GM19351 (cell line): Measurements from ENCODE around the gene KIRREL3.

Experiments
- ATAC-seq: cut with Tn5 transposase; IDR thresholded peaks from one replicate; pipeline ENCODE4 v1.9.1; 2021; ENCODE audit warnings: mild to moderate bottlenecking, moderate library complexity; ENCODE audit not compliant: unreplicated experiment

KIRREL3 gene

DNA sequence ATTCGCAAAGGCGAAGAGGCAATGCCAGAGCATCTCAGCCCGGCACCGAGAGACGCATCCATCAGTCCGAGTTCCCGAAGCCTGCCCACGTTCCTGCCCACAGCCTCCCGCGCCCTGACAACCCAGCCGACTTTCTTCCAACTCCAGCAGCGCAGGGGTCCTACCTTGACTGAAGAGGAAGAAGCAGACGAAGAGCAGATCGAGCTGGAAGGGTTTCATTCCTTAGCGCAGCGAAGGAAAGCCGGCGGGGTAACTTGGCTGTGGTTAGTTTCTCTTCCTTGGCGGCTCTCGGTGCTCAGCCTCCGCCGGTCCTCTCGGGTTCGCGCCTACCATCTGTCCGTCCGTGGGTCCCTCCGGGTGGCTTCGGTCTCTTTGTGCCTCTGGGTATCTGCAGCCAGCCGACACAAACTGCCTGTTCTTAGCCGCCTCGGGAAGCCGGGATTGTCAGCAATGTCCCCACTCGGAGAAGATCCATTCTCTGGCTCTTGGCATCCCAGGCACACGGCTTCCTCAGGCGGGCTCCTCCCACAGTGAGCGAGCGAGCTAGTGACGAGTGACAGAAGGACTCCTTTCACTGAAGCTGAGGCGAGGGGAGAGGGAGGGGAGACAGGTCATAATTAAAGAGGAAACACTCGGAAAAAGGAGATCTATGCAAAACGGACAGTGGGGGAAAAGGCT lies at the start of gene KIRREL3:
TSS of gene KIRREL3 (minus strand) at position 480 of the 678 bp plus-strand sequence.
- ATAC-seq = no peak

DNA sequence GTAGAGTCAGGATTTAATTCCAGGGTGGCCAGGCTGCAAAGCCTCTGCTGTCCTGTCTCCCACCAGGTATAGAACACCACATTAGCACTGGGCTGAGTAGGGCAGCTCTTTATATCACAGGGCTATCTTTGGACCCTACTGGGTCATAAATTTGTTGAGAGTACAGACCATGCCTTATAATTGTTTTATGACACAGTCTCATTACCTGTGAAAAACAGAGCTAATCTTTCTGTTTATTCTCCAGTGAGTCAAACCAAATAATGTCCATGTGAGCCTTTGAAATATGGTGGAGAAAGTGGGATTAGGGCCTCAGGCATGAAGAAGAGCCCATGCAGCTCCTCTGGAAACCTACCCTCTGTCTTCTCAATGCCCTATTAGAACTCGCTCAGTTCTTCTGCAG lies 49.6 kb upstream of the KIRREL3 start:
- ATAC-seq = no peak

DNA sequence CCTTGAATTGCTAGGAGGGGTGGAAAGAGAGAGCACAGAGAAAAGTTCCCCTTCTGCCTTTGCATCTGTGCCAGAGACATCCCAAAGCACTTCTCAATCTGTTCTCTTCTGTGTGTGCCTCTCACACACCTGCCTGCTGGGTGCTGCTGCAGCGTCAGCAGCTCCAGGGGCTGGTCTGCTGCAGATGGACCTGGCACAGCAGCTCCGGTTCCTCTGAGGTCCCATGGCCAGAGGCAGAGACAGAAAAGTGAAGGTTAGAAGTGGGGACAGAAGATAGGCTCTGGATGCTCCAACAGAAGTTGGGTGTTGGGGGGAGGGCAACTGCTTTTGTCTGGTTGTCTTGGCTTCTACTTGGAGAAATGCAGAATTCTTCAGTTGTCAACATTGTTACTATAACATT lies 48.9 kb upstream of the KIRREL3 start:
- no peak for ATAC-seq

DNA sequence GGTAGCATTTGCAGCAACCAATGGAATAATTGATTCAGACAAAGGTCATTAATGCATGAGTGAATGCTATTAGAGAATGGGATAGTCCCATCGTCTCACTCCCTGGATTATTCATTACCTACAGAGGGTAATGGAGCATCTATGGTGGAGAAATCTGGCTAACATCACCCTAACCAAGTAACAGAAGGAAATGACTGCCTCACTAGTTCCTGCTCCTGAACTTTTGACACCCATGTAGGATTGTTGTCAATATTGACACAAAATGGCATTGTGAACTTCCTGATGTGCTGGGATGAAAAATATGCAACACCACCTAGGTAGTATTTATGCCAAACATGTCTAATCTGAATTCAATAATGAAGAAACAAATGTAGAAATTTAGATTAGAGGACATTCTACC lies 44.0 kb upstream of the KIRREL3 start:
- ATAC-seq = no peak

DNA sequence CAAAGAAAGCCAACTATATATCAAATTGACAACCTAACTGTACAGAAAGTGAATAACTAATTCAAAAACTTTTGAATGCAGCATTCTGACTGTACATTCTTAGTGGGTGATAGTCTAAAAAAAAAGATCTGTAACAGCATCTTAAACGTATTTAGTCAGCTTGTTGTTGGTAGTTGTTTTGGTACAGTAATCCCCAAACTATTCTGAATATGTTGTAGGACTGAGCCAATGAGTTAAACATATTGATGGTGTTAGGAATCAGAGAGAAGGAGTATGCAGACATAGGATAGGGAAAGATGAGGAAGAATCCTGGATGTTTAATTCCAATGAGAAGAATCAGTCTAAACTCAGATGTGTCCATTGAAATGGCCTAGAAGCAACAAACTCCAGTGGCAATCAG lies 41.9 kb upstream of the KIRREL3 start:
- ATAC-seq = no peak

DNA sequence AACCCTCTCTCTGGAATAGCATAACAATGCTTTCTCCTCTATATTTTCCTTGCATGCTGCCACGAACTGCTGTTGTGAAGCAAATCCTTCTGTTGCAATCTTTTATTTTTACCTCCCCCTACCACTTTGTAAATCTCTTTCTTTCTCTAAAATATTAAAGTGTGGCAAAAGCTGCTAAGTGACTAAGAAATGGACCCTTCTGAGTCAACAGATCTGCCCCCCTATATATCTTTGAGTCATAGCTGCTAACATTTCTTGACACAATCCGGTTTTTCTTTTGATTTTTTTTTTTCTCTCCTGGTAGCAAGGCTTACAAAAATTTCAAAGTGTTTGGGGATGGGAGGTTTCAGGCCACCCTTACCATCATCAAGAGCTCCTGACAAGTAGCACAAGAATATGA lies 39.0 kb upstream of the KIRREL3 start:
- no peak for ATAC-seq

DNA sequence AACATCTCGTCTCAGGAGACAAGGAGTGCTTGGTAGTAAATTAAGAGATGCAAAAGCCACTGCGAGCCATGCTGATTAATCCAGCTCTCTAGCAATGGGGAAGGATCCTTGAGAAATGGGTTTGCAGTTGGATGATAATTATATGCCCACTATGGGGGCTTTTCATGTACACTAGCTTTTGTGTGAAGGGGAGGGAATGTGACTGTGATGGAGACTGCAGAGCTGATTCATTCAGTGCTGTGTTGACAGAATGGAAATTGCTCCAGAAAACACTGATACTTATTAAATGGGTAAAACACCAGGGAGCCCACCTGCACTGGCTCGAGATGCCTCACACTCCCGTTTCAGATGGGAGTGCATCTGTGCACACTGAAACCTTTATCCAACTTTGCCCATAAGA lies 37.0 kb upstream of the KIRREL3 start:
- no peak for ATAC-seq

DNA sequence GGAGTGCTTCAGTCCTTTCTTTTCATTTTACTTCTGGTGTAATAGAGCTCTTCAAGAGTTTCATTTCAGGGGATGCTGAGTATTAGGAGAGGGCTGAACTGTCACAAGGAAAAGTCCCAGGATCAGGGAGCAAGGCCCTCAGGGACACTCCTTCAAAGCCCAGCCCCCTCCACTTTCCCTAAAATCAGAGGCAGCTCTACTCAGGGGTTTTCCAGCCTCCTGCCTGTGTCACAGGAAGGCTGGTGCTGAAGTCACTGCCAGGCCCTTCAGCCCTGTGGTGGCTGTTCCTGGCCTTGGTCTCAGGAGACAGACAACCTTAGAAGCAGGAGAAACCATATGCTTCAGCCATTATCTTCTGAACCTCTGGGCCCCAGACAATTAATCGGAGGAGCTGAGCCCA lies 36.4 kb upstream of the KIRREL3 start:
- no peak for ATAC-seq

DNA sequence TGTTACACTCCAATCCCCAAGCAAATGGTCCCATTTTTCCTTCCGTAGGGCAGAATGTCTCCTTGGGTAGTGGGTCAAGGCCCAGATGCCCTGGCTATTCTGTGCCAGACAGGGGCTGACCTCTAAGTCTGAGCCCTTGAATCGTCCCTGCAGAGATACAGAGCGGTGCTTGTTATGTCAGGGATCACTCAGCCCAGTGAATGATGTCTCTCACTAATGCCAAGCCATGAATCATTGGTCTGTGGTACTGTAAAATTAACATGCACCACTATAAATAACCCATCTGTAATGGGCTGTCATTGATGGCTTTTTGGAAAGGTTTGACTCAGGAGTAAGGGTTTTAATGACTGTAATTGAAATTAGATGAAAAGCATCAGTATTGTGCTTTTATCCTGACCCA lies 35.3 kb upstream of the KIRREL3 start:
- ATAC-seq = no peak

DNA sequence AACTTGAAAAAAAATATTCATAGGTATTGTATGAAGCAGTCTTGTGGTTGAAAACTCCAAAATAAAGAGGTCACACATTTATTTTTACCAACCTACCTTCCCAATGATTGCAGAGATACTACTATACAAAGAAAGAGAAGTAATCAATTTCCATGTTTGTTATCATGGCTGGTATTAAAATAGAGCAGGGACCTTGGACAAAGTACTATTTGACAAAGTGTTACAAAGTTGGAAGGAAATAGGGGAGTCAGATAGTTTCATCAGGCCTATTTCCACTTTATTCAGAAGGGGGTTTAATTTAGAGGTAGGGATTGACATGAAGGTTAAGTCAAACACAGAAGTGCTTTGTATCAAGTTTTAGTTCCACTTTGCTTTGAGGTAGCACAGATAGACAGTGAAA lies 34.4 kb upstream of the KIRREL3 start:
- ATAC-seq = no peak

DNA sequence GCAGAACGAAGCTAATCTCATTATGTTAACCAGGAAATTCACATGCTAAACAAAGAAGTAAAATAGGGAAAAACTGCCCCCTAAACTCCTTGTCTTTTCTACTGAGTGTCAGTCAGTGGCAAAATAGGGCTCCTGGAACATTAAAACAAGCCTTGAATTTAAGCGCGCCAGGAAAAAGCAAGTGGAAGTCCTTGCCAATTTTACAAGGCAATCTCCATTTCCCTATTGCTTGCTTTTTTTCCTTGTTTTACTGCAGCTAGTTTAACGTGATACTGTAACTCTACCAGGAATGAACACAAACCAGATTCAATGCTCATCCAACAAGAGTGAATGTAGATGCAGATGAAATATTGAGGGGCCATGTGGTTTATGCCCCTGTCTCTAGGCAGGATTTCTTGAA lies 28.1 kb upstream of the KIRREL3 start:
- no peak for ATAC-seq

DNA sequence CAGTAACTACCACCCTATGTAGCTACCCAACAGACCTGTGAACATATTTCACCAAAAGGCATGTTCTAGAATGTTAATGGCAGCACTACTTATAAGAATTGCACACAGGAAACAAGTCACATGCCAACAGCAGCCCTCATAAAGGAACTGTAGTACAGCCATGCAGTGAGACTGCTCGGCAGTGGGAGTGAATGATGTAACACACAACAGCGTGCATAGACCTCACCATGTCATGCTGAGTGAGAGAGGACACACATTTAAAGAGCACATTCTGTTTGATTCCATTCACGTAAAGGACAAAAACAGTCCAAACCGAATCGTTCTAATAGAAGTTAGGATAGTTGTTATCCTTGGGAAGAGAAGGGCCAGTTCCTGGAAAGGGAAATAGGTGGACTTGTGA lies 27.2 kb upstream of the KIRREL3 start:
- ATAC-seq = no peak

DNA sequence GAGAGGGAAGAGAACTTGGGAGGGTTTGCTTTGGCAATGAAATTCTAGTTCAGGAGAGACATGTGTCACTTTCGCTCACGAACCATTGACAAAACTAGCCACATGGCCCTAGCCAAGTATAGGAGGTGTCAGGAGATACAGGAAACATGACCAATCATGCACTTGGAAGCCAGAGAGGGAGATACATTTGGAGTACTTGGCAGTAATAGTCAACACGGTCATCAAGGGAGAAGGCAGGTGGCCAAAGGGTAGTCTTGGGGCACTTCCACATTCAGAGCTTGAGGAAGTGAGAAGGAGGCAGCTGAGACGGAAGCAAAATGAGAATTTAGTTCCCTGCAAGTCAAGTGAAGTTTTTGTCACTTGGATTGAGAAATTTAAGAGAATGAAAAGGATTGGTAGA lies 26.4 kb upstream of the KIRREL3 start:
- ATAC-seq = no peak

DNA sequence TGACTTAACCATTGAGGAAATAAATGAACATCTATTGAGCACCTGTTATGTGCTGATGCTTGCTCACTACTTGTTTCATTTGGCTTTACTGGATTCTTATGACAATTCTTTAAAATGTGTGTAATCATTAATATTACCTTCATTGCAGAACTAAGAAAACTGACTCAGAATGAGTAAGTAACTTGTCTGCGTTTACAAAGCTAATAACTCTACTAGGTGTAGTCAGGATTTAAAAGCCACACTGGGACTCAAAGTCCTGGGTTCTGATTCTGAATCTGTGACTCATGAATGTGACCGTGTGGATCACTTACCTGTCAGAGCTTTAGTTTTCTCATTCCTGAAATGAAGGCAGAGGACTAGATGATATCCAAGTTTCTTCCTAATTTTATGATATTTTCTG lies 23.4 kb upstream of the KIRREL3 start:
- ATAC-seq = no peak

DNA sequence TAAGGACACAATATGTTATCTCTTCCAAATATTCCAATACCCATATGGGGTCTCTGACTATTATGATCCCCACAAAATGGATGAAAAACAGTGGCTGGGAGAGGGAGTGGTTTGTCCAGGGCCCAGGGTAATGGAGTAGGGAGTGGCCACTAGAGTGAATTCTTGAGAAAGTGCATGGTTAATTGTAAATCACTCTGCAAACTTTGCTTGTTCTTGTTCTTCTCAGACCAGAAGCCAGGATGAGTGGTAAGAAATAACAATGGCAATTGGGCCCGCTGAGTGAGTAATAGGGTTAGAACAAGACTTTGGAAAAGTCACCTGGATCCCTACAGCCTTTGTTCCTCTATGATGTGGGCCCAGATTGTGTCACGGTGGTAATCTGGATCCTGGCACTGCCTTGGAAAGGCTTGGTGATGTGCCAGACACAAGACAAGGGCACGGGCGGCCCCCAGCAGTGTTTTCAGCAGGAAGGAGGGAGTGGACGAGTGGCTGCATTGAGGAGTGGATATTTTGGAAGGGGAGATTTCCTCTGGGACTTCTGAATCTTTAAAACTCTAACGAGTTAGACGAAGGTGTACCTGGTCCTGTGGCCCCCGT lies 18.2 kb upstream of the KIRREL3 start:
- no peak for ATAC-seq

DNA sequence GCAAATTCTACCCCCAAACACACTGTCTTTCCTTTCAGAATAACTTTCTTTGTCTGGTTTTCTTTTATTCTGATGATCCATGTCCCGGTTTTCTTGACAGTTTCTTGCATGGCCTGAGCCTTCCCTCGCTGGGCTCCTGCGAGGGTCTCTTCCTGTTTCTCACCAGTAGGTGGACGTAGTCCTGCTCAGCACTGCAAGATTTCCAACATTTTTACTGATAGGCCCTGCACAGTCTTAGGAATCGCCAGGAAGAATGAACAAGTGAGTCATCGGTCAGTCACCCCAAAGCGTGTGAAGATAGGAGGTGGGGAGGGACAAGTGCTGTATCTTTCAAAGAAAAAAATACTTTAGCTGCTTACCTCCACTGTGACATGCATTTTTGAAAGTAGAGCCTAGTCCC lies 16.9 kb upstream of the KIRREL3 start:
- no peak for ATAC-seq

DNA sequence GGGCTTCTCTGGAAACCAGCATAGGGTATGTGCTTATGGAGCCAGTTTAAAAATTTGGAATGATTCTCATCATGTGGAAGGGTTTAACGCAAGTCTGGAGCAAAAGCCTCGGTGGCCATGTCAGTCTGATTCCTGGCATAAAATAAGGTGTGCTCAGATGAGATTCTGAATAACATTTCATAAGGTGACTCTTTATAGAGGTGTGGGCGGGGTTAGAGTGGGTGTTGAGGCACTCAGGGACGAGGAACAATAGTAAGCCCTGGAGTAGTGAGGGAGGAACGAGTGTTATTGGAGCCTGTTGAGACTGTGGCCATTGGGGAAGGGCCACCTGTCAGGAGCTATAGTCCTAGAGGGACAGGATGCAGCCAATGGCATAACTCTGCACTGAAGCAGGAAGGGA lies 13.0 kb upstream of the KIRREL3 start:
- no peak for ATAC-seq

DNA sequence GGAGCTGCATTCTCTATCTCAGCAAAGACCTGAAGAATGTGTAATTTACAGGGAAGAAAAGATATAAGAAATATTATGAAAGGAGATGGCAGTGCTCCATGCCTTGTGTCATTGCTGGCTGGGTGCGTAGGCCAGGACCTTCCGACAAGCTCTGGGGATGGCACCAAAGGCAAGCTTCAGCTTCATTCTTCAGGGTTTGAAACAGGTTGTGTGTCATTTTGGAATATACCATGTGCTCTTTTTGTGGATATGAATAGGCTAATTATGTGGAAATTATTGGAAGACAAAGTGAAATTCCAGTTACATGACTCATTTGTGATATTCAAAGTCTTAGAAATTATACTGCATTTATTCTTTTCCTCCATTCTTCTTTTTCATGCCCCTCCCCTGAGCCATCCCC lies 5.7 kb upstream of the KIRREL3 start:
- no peak for ATAC-seq

DNA sequence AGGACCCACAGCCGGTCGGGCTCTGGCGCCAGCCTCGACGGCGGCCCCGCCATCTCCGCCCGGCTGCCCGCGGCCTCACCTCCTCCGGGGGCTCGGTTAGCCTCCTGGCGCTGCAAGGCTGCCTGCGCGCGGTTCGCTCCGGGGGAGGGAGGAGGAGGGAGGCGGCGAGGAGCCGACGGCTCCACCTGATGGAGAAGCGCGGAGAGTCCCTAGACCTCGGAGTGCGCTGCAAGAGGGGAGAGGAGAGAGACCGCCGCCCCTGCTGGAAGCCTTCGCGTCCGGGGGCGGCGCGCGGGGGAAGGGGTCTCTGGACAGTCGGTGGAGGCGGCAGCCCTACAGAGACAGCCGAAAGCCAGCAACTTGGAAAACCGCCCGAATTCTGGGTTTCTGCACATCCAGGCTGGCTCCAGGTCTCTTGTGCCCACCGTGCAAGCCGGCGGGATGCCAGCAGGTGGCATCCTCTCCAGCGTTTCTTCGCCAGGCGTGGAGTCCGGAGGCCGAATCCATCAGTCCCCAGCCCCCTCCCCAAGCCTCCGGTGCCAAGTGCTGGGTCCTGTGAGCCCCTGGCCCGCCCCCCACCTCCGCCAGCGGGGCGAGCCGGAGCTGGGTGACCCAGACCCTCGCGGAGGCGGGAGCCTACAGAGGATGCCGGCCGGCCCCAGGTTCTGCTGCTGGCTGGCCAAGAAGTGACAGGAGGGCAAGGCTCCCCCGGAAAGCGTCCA lies 2.9 kb upstream of the KIRREL3 start:
- peak; percentile 70 for ATAC-seq

DNA sequence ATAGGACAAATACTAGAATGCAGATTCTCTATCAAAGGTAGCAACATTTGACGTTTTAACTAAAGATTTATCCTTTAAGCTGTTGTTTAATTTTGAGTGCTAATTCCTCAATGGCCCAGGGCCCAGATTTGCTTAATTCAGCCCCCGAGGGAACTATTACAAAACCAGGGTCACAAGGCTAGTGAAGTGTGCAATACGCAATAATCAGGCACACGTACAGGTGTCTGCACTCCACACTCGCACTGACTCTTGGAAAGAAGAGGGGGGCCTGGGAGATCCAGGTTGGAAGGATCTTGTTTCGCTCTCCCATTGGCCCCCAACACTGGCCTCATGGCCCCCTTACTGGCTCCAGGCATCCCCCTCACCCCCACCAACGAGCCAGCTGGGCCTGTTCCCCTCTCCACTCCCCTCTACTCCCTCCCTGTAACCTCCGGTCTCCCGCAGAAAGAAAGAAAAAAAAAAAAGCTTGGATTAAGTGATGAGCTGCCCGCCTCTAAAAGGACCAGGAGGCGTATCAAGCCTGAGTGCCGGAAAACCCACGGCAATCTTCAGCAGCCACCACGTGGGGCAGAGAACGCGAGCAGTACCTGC lies 2.2 kb upstream of the KIRREL3 start:
- ATAC-seq = no peak

DNA sequence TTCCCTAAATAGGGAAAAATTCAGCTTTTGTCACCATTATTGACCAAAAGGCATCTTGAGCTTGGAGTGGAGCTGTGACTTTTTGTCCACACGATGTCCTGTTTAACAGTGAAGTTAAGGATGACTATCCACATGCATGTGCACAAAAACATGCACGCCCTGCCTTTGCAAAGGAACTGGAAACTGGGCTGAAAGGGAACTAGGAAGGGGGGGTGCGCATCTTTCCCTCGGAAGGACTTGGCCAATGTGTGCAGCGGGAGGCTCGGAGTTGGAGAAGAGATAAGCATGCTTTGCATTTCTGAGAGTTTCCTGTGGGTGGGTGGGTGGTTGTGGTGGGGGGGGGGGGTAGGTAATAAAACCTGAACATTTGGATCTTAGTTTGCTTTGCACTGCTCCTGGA lies 411 bp upstream of the KIRREL3 start:
- ATAC-seq = no peak

DNA sequence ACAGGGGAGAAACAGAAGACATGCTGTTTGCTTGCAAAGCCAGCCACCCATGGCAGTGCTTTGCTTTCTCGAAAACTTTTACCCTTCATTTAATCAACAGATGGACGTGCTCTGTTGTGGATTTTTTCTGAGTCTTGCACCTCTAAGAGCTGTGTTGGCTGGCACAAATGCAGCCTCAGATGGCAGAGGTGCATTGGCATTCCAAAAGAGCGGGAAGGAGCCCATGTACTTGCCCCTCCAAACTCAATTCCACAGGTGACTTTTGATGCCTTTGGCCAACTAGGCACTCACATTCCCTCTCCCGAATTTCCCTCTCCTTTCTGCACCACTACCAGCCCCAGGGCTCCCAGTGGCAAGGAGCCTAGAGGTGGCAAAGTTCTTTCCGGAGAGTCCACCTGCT lies 1.2 kb downstream of the KIRREL3 start:
- no peak for ATAC-seq
